GM19452 (cell line): ENCODE results near the gene SGSM1.

Experiments used
- ATAC-seq: cut with Tn5 transposase; IDR thresholded peaks from one replicate; pipeline ENCODE4 v1.9.1; 2021; ENCODE audit not compliant: unreplicated experiment

The SGSM1 gene

GRCh38 chr22:24973872-24974271 is 167.9 kb downstream of the SGSM1 start:
- ATAC-seq, result no peak

- ATAC-seq, result no peak
These were observed 169.2 kb downstream of the SGSM1 start for GRCh38 chr22:24975125-24975640.

GRCh38 chr22:24975813-24976341 is 169.9 kb downstream of the SGSM1 start:
- ATAC-seq, result no peak

- ATAC-seq, result no peak
These were observed 170.6 kb downstream of the SGSM1 start for GRCh38 chr22:24976442-24977218.
